RWPE1 (cell line): ENCODE results near the gene CORO7.

Experiments
- CTCF ChIA-PET: fragments of 350-600 bp; sonication (Branson Sonifier 250); formaldehyde crosslinking; extraction: SDS; loops from one replicate; lab custom pipeline; 2021; lab: Yijun Ruan, JAX
- POLR2A ChIA-PET: fragments of 400-600 bp; formaldehyde crosslinking; extraction: SDS; loops from one replicate; lab custom pipeline; 2020; ENCODE audit warnings: antibody characterized with exemption; ENCODE audit not compliant: low non-redundant PET; lab: Yijun Ruan, JAX
- DNase-seq: peaks from one replicate; pipeline ENCODE4 v3.0.0; 2012; ENCODE audit warnings: low spot score
- H3K27ac ChIP-seq: fragments of 450-650 bp; 2 replicates; pipeline ENCODE4 v1.5.1; 2017
- TF ChIP-seq, protein P1 (sequence below): fragments of 450-650 bp; conservative IDR thresholded peaks from 2 replicates; pipeline ENCODE4 v1.5.1; 2017; ENCODE audit warnings: low read depth, mild to moderate bottlenecking

The CORO7 gene

DNA sequence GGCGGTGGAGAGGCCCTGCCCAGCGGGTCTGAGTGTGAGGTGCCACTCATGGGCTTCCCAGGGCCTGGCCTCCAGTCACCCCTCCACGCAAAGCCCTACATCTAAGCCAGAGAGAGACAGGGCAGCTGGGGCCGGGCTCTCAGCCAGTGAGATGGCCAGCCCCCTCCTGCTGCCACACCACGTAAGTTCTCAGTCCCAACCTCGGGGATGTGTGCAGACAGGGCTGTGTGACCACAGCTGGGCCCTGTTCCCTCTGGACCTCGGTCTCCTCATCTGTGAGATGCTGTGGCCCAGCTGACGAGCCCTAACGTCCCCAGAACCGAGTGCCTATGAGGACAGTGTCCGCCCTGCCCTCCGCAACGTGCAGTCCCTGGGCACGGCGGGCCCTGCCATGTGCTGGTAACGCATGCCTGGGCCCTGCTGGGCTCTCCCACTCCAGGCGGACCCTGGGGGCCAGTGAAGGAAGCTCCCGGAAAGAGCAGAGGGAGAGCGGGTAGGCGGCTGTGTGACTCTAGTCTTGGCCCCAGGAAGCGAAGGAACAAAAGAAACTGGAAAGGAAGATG lies 33.5 kb downstream of the CORO7 start:
- ChIA-PET POLR2A (interaction anchor here (0.6 kb wide), 1 partner anchor 52 kb away, joined by 3 read pairs; no protein-coding TSS in a partner anchor), CTCF (interaction anchor here (5.5 kb wide), 1 partner anchor 20 kb away, joined by 22 read pairs; no protein-coding TSS in a partner anchor)
- DNase-seq = no peak
- peak overlapping the region; percentile 95 for H3K27ac ChIP-seq
- TF ChIP-seq, protein P1, sequence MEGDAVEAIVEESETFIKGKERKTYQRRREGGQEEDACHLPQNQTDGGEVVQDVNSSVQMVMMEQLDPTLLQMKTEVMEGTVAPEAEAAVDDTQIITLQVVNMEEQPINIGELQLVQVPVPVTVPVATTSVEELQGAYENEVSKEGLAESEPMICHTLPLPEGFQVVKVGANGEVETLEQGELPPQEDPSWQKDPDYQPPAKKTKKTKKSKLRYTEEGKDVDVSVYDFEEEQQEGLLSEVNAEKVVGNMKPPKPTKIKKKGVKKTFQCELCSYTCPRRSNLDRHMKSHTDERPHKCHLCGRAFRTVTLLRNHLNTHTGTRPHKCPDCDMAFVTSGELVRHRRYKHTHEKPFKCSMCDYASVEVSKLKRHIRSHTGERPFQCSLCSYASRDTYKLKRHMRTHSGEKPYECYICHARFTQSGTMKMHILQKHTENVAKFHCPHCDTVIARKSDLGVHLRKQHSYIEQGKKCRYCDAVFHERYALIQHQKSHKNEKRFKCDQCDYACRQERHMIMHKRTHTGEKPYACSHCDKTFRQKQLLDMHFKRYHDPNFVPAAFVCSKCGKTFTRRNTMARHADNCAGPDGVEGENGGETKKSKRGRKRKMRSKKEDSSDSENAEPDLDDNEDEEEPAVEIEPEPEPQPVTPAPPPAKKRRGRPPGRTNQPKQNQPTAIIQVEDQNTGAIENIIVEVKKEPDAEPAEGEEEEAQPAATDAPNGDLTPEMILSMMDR = no peak

- CTCF ChIA-PET = interaction anchor here (1.1 to 5.5 kb wide), 2 partner anchors 20 to 23 kb away, joined by 4 to 22 read pairs; no protein-coding TSS in a partner anchor
- POLR2A ChIA-PET = interaction anchor here (0.6 kb wide), 1 partner anchor 53 kb away, joined by 3 read pairs; no protein-coding TSS in a partner anchor
- no peak for DNase-seq
- H3K27ac ChIP-seq = peak overlapping the region; percentile 99
- TF ChIP-seq, protein P1 = no peak
These were observed 34.2 kb downstream of the CORO7 start for GRCh38 chr16:4381935-4382794.

- no peak for DNase-seq
These were observed 35.1 kb downstream of the CORO7 start for GRCh38 chr16:4381072-4381934.

GRCh38 chr16:4380119-4381063 lies 36.0 kb downstream of the CORO7 start:
- TF ChIP-seq, protein P1 = no peak
- DNase-seq = no peak
- ChIA-PET CTCF (interaction anchor here (5.5 kb wide), 1 partner anchor 22 kb away, joined by 22 read pairs; no protein-coding TSS in a partner anchor), POLR2A (no interaction called here)
- H3K27ac ChIP-seq = peak overlapping the region; percentile 99

More at GRCh38 chr16:4381072-4381934, 35.1 kb downstream of the CORO7 start:
- TF ChIP-seq, protein P1 = no peak
- POLR2A ChIA-PET = no interaction called here
- H3K27ac ChIP-seq = peak overlapping the region; percentile 99
- CTCF ChIA-PET = interaction anchor here (1.1 to 5.5 kb wide), 2 partner anchors 21 to 22 kb away, joined by 4 to 22 read pairs; no protein-coding TSS in a partner anchor

DNA sequence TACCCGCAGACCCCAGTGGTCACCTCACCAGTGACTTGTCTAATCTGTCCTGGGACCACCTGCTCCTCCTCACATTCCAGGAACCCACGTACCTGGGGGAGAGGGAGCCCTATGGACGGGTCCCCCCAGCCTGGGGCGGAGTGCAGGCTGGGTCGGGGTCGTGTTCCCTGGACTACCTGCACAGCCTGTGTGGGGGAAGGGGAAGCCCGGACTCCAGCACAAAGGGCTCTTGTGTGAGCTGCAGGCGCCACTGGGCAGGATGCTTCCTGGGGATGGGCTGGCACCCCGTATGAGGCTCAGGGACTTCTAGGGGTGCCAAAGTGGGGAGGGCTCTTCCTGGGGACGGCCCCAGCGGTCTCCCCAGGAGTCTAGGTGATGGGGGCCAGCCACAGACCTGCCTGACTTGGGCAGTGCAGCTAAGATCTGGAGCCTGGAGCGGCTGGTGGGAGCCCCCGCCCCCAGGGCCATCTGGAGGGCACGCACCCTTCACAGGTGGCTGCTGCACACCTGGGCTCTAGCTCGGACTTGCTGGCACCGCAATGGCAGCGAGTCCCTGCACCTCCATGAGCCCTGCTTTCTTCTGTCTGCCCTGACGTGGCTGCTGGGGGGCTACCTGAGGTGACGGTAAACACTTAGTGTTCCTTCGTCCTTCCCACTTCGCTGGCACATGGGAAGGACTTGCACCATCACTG lies 37.3 kb downstream of the CORO7 start:
- POLR2A ChIA-PET = no interaction called here
- H3K27ac ChIP-seq = peak overlapping the region; percentile 99

More for the DNA sequence above, 37.3 kb downstream of the CORO7 start:
- no peak for DNase-seq
- TF ChIP-seq, protein P1 = no peak
- CTCF ChIA-PET = interaction anchor here (0.5 to 5.5 kb wide), 4 partner anchors 20 to 745 kb away, joined by 3 to 22 read pairs (median 7); no protein-coding TSS in a partner anchor
